ENCODE measurements around the gene ZNF19. TPM values are rescaled to one million over a fixed set of nuclear protein-coding genes. Genes with fewer than 3 reads are reported as not detected.

The ZNF19 gene
- total and polyA plus RNA-seq, 2 donors (not counting 1 experiment from before 2014, with no cell fraction given), result 1.8 to 3.3 TPM

GRCh38 chr16:71498031-71498430 is 8.9 kb upstream of the ZNF19 start:
- H3K27ac ChIP-seq (ENCODE audit: insufficient read depth, low read length), result no peak overlapping the region
- H3K9me3 ChIP-seq (ENCODE audit: control insufficient read depth, insufficient read depth, low read depth, low read length), result no peaks in the 10 kb centered on the region
- TF ChIP-seq EZH2 (IDR thresholded peaks at IDR 0.05; ENCODE audit: low read length, missing control alignments) (no peak), CTCF (conservative IDR thresholded peaks at IDR 0.05 in 1 of 2, IDR thresholded peaks at IDR 0.05 in 1 of 2; ENCODE audit: low read depth in 1 of 2, low read length in 2 of 2) (no peak)
- no peaks in the 10 kb centered on the region for H3K79me2 ChIP-seq (ENCODE audit: control insufficient read depth, insufficient read depth, low read length)
- no peak overlapping the region for H2AFZ ChIP-seq (ENCODE audit: low read length)
- no peaks in the 10 kb centered on the region for H3K27me3 ChIP-seq (ENCODE audit: control insufficient read depth, insufficient read depth, low read length)
- H3K36me3 ChIP-seq (ENCODE audit: control insufficient read depth, insufficient read depth, low read length), result no peaks in the 10 kb centered on the region
- no peaks in the 10 kb centered on the region for H4K20me1 ChIP-seq (ENCODE audit: control insufficient read depth, extremely low read depth, insufficient read depth, low read length)
- H3K9ac ChIP-seq (ENCODE audit: insufficient read depth, low read length), result no peak overlapping the region
- H3K4me2 ChIP-seq (ENCODE audit: extremely low read depth, insufficient read depth, low read length), result no peak overlapping the region
- no peaks in the 10 kb centered on the region for H3K4me1 ChIP-seq (ENCODE audit: control insufficient read depth, extremely low read depth, insufficient read depth, low read length)
- H3K4me3 ChIP-seq (replicated peaks in 1 of 4; ENCODE audit: control extremely low read depth in 1 of 4, insufficient read depth in 1 of 4, low read depth in 3 of 4, low read length in 4 of 4), result no peak overlapping the region
- no peak for DNase-seq (ENCODE audit: low read depth in 2 of 2)

DNA sequence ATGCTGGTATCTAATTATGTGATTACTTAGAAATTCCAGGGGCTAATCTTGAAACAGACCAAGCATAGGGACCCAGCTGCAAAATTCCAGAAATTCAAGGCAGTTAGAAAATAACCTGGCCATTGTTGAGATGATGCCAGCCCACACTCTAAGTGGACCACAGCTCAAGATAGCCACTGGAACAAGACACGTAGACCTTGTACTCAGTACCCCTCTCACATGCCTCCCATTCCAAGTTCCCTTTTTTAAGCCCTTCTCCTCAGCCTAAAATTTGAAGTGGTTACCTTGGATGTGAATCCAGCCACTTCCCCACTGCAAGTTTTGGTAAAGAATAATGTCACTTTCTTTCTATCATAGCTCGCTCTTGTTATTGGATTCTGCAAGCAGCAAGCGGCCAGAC is 4.1 kb upstream of the ZNF19 start:
- no peaks in the 10 kb centered on the region for H4K20me1 ChIP-seq (ENCODE audit: control insufficient read depth, extremely low read depth, insufficient read depth, low read length)
- DNase-seq (ENCODE audit: low read depth in 2 of 2), result no peak
- no peak overlapping the region for H3K27ac ChIP-seq (ENCODE audit: insufficient read depth, low read length)
- H3K36me3 ChIP-seq (ENCODE audit: control insufficient read depth, insufficient read depth, low read length), result no peaks in the 10 kb centered on the region
- H3K27me3 ChIP-seq (ENCODE audit: control insufficient read depth, insufficient read depth, low read length), result no peaks in the 10 kb centered on the region
- no peaks in the 10 kb centered on the region for H3K79me2 ChIP-seq (ENCODE audit: control insufficient read depth, insufficient read depth, low read length)
- TF ChIP-seq CTCF (conservative IDR thresholded peaks at IDR 0.05 in 1 of 2, IDR thresholded peaks at IDR 0.05 in 1 of 2; ENCODE audit: low read depth in 1 of 2, low read length in 2 of 2), result no peak
- TF ChIP-seq EZH2 (IDR thresholded peaks at IDR 0.05; ENCODE audit: low read length, missing control alignments), result no peak
- no peak overlapping the region for H3K4me2 ChIP-seq (ENCODE audit: extremely low read depth, insufficient read depth, low read length)
- no peaks in the 10 kb centered on the region for H3K9me3 ChIP-seq (ENCODE audit: control insufficient read depth, insufficient read depth, low read depth, low read length)
- no peak overlapping the region for H3K4me3 ChIP-seq (replicated peaks in 1 of 4; ENCODE audit: control extremely low read depth in 1 of 4, insufficient read depth in 1 of 4, low read depth in 3 of 4, low read length in 4 of 4)
- H3K9ac ChIP-seq (ENCODE audit: insufficient read depth, low read length), result no peak overlapping the region
- H3K4me1 ChIP-seq (ENCODE audit: control insufficient read depth, extremely low read depth, insufficient read depth, low read length), result no peaks in the 10 kb centered on the region
- H2AFZ ChIP-seq (ENCODE audit: low read length), result no peak overlapping the region

DNA sequence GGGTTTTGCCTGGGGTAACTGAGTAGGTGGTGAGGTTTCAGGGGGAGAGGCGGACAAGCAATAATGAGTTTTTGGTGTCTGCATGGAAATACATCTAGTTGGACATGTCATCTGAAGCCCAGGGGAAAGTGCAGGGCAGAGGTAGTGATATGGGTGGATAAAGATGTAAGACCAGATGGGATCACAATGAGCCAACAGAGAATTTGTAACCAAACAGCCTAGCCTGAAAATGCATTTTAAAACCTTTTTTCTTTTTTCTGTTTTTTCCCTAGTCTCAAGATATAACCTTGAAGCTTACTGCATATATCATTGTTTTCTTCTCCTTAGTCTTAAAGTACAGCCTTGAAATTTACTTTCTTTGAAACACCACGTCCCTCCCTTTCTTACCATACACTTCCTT is 3.7 kb upstream of the ZNF19 start:
- Histone ChIP-seq H2AFZ (ENCODE audit: low read length) (no peak overlapping the region), H3K36me3 (ENCODE audit: control insufficient read depth, insufficient read depth, low read length) (no peaks in the 10 kb centered on the region), H3K9ac (ENCODE audit: insufficient read depth, low read length) (no peak overlapping the region), H3K9me3 (ENCODE audit: control insufficient read depth, insufficient read depth, low read depth, low read length) (no peaks in the 10 kb centered on the region), H3K27me3 (ENCODE audit: control insufficient read depth, insufficient read depth, low read length) (no peaks in the 10 kb centered on the region), H3K27ac (ENCODE audit: insufficient read depth, low read length) (no peak overlapping the region), H3K4me1 (ENCODE audit: control insufficient read depth, extremely low read depth, insufficient read depth, low read length) (no peaks in the 10 kb centered on the region), H3K4me3 (replicated peaks in 1 of 4; ENCODE audit: control extremely low read depth in 1 of 4, insufficient read depth in 1 of 4, low read depth in 3 of 4, low read length in 4 of 4) (no peak overlapping the region), H4K20me1 (ENCODE audit: control insufficient read depth, extremely low read depth, insufficient read depth, low read length) (no peaks in the 10 kb centered on the region), H3K79me2 (ENCODE audit: control insufficient read depth, insufficient read depth, low read length) (no peaks in the 10 kb centered on the region), H3K4me2 (ENCODE audit: extremely low read depth, insufficient read depth, low read length) (no peak overlapping the region)
- no peak for DNase-seq (ENCODE audit: low read depth in 2 of 2)
- no peak for TF ChIP-seq CTCF (conservative IDR thresholded peaks at IDR 0.05 in 1 of 2, IDR thresholded peaks at IDR 0.05 in 1 of 2; ENCODE audit: low read depth in 1 of 2, low read length in 2 of 2)
